SK-N-MC (cell line): Measurements from ENCODE around the gene CRACR2A.

Experiments
- EZH2 ChIP-seq: fragments of 200-600 bp; sonication (generic); IDR thresholded peaks from one replicate; pipeline ENCODE4 v1.6.1; 2017; ENCODE audit warnings: antibody characterized with exemption
- FOXP2 ChIP-seq: optimal IDR thresholded peaks from 2 replicates; pipeline ENCODE3; 2011; ENCODE audit warnings: mild to moderate bottlenecking, moderate library complexity; ENCODE audit not compliant: insufficient read depth; ENCODE audit errors: extremely low read length, control extremely low read depth
- POLR2AphosphoS5 ChIP-seq: IDR thresholded peaks from 2 replicates; pipeline ENCODE4 v1.6.1; 2012; ENCODE audit warnings: mild to moderate bottlenecking, low read depth, low read length, borderline replicate concordance

DNA sequence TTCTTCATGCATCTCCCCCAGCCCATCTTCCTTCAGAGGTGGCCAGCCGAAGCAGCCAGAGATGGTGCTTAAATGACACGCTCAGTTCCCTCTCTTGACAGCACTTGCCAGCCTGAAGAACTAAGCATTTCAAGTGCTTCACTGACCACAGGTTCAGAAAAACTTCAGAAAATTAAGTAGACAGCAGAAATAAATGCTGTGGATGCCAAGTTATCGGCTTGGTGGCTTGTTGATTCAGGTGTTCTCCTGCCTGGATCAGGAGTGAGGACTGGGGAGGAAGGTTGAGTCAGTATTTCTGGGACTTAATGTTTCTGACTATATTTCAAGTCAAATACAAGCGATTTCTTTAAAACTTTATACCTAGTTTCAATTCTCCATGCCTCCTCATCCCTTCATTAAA is 58.2 kb downstream of the CRACR2A start:
- TF ChIP-seq EZH2: no peak
- TF ChIP-seq POLR2AphosphoS5: no peak
- no peak for TF ChIP-seq FOXP2
